H1 (cell line): Measurements from ENCODE around the gene SPACA7. TPM values are rescaled to one million over a fixed set of nuclear protein-coding genes. Genes with fewer than 3 reads are reported as not detected.

Experiments
- CBX5 ChIP-seq: fragments of 300-800, 300-1000 bp; sonication (generic); IDR thresholded peaks from 2 replicates; pipeline ENCODE4 v1.7.1; 2016; ENCODE audit warnings: antibody characterized with exemption, low read length, low read depth
- EP300 ChIP-seq, 2 experiments: IDR thresholded peaks; 1 replicate in 1 of 2; 2 replicates in 1 of 2; pipeline ENCODE4 v1.6.1; 2011 to 2012; ENCODE audit warnings: low read depth in 2 of 2, low read length in 2 of 2, mild to moderate bottlenecking in 2 of 2, borderline replicate concordance in 1 of 2, inconsistent platforms in 1 of 2, moderate library complexity in 1 of 2
- HDAC6 ChIP-seq: IDR thresholded peaks from one replicate; pipeline ENCODE4 v1.7.1; 2012; ENCODE audit warnings: low read depth, mild to moderate bottlenecking, inconsistent platforms, low read length, moderate library complexity
- KDM1A ChIP-seq: fragments of 200-600, 300-600 bp; sonication (generic); IDR thresholded peaks from 2 replicates; pipeline ENCODE4 v1.7.1; 2016; ENCODE audit warnings: mild to moderate bottlenecking, low read length, borderline replicate concordance
- POLR2A ChIP-seq, 2 experiments: IDR thresholded peaks; 1 replicate in 1 of 2; 2 replicates in 1 of 2; pipeline ENCODE4 v1.6.1; 2011; ENCODE audit warnings: low read depth in 2 of 2, low read length in 2 of 2, mild to moderate bottlenecking in 2 of 2; ENCODE audit errors: control extremely low read depth in 1 of 2
- SAP30 ChIP-seq: fragments of 300-600 bp; sonication (generic); IDR thresholded peaks from 2 replicates; pipeline ENCODE4 v1.7.1; 2012; ENCODE audit warnings: low read length, moderate library complexity, mild to moderate bottlenecking, inconsistent platforms; ENCODE audit not compliant: insufficient read depth, insufficient replicate concordance
- SIX5 ChIP-seq: IDR thresholded peaks from 2 replicates; pipeline ENCODE4 v1.6.1; 2011; ENCODE audit warnings: mild to moderate bottlenecking, low read depth, low read length
- SP1 ChIP-seq: IDR thresholded peaks from 2 replicates; pipeline ENCODE4 v1.6.1; 2011; ENCODE audit warnings: low read depth, low read length
- polyA plus RNA-seq, 7 experiments: library from polyadenylated mRNA; depleted of rRNA in 3 of 7; stranded (reverse) in 5 of 7; unstranded in 2 of 7; fragments of >200 nt in 5 of 7; fragments of 200-250 nt in 2 of 7; gene quantifications; 1 replicate in 5 of 7; 2 replicates in 1 of 7; 4 replicates in 1 of 7; pipeline versions ENCODE4 v1.2.1 to v1.2.3, GENCODE V29; 2011 to 2013; ENCODE audit warnings: missing spikeins in 2 of 7, mixed read lengths in 2 of 7
- total RNA-seq: library from RNA; stranded (reverse); fragmentation: NEBNext Ultra II Directional; extraction: Animal tissue kit (Norgen Biotek cat#: 25700); gene quantifications from 2 replicates; pipeline ENCODE4 v1.2.1, GENCODE V29; 2021
- TF ChIP-seq, protein P1 (sequence below): fragments of 300-600 bp; sonication (generic); IDR thresholded peaks from 2 replicates; pipeline ENCODE4 v1.7.1; 2012; ENCODE audit warnings: low read length, moderate library complexity, mild to moderate bottlenecking, inconsistent platforms; ENCODE audit not compliant: insufficient replicate concordance

The SPACA7 gene
- total and polyA plus RNA-seq, 2 of the 8 experiments (the other 6 are each of a cell fraction or from before 2014, with no cell fraction given) = not detected

DNA sequence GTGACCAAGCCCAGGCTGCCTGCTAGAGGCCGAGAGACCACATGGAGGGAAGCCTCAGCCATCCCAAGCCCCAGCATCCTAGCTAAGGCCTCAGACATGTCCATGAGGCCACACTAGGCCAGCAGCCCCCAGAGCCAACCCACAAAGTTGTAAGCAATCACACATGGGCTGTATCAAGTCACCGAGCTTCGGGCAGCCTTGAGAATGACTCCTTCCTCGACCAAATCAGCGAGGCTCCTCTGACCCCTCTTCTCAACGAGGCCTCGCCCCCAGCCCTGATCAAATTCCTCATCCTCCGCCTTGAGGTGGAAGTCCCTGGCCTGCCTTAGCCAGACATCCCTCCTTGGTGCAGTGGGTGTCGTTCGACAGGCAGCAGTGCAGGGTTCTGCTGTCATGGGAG lies 1.9 kb upstream of the SPACA7 start (continued):
- TF ChIP-seq, protein P1, sequence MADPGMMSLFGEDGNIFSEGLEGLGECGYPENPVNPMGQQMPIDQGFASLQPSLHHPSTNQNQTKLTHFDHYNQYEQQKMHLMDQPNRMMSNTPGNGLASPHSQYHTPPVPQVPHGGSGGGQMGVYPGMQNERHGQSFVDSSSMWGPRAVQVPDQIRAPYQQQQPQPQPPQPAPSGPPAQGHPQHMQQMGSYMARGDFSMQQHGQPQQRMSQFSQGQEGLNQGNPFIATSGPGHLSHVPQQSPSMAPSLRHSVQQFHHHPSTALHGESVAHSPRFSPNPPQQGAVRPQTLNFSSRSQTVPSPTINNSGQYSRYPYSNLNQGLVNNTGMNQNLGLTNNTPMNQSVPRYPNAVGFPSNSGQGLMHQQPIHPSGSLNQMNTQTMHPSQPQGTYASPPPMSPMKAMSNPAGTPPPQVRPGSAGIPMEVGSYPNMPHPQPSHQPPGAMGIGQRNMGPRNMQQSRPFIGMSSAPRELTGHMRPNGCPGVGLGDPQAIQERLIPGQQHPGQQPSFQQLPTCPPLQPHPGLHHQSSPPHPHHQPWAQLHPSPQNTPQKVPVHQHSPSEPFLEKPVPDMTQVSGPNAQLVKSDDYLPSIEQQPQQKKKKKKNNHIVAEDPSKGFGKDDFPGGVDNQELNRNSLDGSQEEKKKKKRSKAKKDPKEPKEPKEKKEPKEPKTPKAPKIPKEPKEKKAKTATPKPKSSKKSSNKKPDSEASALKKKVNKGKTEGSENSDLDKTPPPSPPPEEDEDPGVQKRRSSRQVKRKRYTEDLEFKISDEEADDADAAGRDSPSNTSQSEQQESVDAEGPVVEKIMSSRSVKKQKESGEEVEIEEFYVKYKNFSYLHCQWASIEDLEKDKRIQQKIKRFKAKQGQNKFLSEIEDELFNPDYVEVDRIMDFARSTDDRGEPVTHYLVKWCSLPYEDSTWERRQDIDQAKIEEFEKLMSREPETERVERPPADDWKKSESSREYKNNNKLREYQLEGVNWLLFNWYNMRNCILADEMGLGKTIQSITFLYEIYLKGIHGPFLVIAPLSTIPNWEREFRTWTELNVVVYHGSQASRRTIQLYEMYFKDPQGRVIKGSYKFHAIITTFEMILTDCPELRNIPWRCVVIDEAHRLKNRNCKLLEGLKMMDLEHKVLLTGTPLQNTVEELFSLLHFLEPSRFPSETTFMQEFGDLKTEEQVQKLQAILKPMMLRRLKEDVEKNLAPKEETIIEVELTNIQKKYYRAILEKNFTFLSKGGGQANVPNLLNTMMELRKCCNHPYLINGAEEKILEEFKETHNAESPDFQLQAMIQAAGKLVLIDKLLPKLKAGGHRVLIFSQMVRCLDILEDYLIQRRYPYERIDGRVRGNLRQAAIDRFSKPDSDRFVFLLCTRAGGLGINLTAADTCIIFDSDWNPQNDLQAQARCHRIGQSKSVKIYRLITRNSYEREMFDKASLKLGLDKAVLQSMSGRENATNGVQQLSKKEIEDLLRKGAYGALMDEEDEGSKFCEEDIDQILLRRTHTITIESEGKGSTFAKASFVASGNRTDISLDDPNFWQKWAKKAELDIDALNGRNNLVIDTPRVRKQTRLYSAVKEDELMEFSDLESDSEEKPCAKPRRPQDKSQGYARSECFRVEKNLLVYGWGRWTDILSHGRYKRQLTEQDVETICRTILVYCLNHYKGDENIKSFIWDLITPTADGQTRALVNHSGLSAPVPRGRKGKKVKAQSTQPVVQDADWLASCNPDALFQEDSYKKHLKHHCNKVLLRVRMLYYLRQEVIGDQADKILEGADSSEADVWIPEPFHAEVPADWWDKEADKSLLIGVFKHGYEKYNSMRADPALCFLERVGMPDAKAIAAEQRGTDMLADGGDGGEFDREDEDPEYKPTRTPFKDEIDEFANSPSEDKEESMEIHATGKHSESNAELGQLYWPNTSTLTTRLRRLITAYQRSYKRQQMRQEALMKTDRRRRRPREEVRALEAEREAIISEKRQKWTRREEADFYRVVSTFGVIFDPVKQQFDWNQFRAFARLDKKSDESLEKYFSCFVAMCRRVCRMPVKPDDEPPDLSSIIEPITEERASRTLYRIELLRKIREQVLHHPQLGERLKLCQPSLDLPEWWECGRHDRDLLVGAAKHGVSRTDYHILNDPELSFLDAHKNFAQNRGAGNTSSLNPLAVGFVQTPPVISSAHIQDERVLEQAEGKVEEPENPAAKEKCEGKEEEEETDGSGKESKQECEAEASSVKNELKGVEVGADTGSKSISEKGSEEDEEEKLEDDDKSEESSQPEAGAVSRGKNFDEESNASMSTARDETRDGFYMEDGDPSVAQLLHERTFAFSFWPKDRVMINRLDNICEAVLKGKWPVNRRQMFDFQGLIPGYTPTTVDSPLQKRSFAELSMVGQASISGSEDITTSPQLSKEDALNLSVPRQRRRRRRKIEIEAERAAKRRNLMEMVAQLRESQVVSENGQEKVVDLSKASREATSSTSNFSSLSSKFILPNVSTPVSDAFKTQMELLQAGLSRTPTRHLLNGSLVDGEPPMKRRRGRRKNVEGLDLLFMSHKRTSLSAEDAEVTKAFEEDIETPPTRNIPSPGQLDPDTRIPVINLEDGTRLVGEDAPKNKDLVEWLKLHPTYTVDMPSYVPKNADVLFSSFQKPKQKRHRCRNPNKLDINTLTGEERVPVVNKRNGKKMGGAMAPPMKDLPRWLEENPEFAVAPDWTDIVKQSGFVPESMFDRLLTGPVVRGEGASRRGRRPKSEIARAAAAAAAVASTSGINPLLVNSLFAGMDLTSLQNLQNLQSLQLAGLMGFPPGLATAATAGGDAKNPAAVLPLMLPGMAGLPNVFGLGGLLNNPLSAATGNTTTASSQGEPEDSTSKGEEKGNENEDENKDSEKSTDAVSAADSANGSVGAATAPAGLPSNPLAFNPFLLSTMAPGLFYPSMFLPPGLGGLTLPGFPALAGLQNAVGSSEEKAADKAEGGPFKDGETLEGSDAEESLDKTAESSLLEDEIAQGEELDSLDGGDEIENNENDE = no peak
- no peak for TF ChIP-seq CBX5
- TF ChIP-seq SP1 = no peak
- no peak for TF ChIP-seq HDAC6
- no peak for TF ChIP-seq SAP30
- TF ChIP-seq POLR2A (IDR thresholded peaks at IDR 0.05; ENCODE audit: control extremely low read depth in 1 of 2, low read depth in 2 of 2, low read length in 2 of 2) = no peak
- TF ChIP-seq EP300 (IDR thresholded peaks at IDR 0.05; ENCODE audit: borderline replicate concordance in 1 of 2, low read depth in 2 of 2, low read length in 2 of 2) = no peak
- TF ChIP-seq KDM1A = no peak
- no peak for TF ChIP-seq SIX5
- TF ChIP-seq, all 59 proteins: peak for 0
